Peyer's patch (tissue), 4 donors: ENCODE data around the gene NFYA.

ENCODE experiments used
- POLR2A ChIP-seq, 2 donors: fragments of 450-650 bp; IDR thresholded peaks; one replicate each; pipeline ENCODE4 v1.5.1; 2017; ENCODE audit warnings: antibody characterized with exemption in 2 of 2, mild to moderate bottlenecking in 2 of 2, moderate library complexity in 2 of 2
- TF ChIP-seq, protein P1 (sequence below), 6 experiments: fragments of 450-650 bp in 4 of 6; fragments of 200-600 bp in 2 of 6; sonication (generic) in 1 of 6; IDR thresholded peaks; one replicate each; pipeline ENCODE4 v1.5.1; 2017 to 2019; ENCODE audit warnings: antibody characterized with exemption in 6 of 6, mild to moderate bottlenecking in 3 of 6, moderate library complexity in 1 of 6

DNA sequence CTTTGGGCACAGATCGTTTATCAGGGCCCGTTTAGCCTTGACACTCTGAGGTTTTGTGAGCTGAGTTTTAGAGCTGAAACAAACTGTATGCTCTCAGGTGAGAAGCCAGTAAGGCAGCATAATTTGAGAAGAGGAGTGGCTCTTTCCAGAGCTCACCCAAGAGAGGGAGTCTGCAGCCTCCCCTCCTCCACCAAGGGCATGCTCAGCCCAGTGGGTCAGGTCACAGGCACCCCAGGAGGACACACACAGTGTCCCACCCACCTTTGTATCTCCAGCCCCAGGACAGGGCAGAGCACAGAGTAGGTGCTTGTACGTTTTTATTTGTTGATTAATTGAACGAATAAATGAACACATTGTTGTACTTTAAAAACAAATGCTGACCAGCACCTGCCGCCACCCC, 27.1 kb upstream of the NFYA start:
- TF ChIP-seq, protein P1, sequence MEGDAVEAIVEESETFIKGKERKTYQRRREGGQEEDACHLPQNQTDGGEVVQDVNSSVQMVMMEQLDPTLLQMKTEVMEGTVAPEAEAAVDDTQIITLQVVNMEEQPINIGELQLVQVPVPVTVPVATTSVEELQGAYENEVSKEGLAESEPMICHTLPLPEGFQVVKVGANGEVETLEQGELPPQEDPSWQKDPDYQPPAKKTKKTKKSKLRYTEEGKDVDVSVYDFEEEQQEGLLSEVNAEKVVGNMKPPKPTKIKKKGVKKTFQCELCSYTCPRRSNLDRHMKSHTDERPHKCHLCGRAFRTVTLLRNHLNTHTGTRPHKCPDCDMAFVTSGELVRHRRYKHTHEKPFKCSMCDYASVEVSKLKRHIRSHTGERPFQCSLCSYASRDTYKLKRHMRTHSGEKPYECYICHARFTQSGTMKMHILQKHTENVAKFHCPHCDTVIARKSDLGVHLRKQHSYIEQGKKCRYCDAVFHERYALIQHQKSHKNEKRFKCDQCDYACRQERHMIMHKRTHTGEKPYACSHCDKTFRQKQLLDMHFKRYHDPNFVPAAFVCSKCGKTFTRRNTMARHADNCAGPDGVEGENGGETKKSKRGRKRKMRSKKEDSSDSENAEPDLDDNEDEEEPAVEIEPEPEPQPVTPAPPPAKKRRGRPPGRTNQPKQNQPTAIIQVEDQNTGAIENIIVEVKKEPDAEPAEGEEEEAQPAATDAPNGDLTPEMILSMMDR (IDR thresholded peaks at IDR 0.05) = no peak
- TF ChIP-seq POLR2A (IDR thresholded peaks at IDR 0.05) = no peak
